ENCODE measurements around the gene PDLIM5. TPM values are rescaled to one million over a fixed set of nuclear protein-coding genes. Genes with fewer than 3 reads are reported as not detected.

PDLIM5 gene
- polyA plus RNA-seq, 1 donor (not counting 4 experiments of a cell fraction or from before 2014, with no cell fraction given): 112 TPM

DNA sequence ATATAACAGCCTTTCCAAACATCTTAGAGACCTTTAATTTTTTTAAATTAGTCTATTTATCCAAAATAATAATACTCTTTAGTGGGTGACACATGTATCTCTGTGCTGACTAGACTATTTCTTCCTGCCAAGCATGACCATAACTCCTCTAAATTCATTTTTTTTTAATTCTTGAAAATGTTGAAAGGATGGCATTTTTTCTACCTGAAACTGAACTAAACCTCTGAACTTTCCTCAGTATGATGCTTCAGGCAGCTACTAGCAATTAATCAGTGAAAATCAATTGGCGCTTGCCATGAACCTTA, 42.4 kb upstream of the PDLIM5 start:
- no peak overlapping the region for H3K4me3 ChIP-seq (ENCODE audit: control insufficient read depth in 2 of 3, extremely low read depth in 1 of 3, insufficient read depth in 2 of 3, low read depth in 1 of 3, low read length in 3 of 3)
- no peak for DNase-seq (ENCODE audit: low read depth, low spot score)
- no peaks in the 10 kb centered on the region for H3K36me3 ChIP-seq (ENCODE audit: control insufficient read depth in 2 of 2, extremely low read depth in 1 of 2, insufficient read depth in 2 of 2, low read length in 2 of 2)
- H3K9ac ChIP-seq (ENCODE audit: control insufficient read depth, extremely low read depth, insufficient read depth, low read length): no peak overlapping the region
- H3K27me3 ChIP-seq (ENCODE audit: control insufficient read depth, extremely low read depth, insufficient read depth, low read length): no peaks in the 10 kb centered on the region
- peaks cover 9% of the 10 kb centered on the region for H3K4me1 ChIP-seq (ENCODE audit: control insufficient read depth, extremely low read depth, insufficient read depth, low read length)
- no peak overlapping the region for H3K4me2 ChIP-seq (ENCODE audit: control insufficient read depth, extremely low read depth, insufficient read depth, low read depth, low read length)
- no peak overlapping the region for H2AFZ ChIP-seq (ENCODE audit: control insufficient read depth, low read length)
- dilution Hi-C loops (cut with MboI; ENCODE audit: extremely low pct_ligation_motif_present, low sequenced_read_pairs): no loop called here
- no peak overlapping the region for H3K27ac ChIP-seq (ENCODE audit: control insufficient read depth, insufficient read depth, low read length)
- no peaks in the 10 kb centered on the region for H3K9me3 ChIP-seq (ENCODE audit: control insufficient read depth, low read depth, low read length)
- no peak for FAIRE-seq
- H4K20me1 ChIP-seq (ENCODE audit: control insufficient read depth, extremely low read depth, insufficient read depth, low read length): no peaks in the 10 kb centered on the region
- H3K9me1 ChIP-seq (ENCODE audit: control insufficient read depth, extremely low read depth, insufficient read depth, low read length): no peaks in the 10 kb centered on the region
- TF ChIP-seq EZH2 (IDR thresholded peaks at IDR 0.05; ENCODE audit: low read length): no peak
- TF ChIP-seq, protein P1, sequence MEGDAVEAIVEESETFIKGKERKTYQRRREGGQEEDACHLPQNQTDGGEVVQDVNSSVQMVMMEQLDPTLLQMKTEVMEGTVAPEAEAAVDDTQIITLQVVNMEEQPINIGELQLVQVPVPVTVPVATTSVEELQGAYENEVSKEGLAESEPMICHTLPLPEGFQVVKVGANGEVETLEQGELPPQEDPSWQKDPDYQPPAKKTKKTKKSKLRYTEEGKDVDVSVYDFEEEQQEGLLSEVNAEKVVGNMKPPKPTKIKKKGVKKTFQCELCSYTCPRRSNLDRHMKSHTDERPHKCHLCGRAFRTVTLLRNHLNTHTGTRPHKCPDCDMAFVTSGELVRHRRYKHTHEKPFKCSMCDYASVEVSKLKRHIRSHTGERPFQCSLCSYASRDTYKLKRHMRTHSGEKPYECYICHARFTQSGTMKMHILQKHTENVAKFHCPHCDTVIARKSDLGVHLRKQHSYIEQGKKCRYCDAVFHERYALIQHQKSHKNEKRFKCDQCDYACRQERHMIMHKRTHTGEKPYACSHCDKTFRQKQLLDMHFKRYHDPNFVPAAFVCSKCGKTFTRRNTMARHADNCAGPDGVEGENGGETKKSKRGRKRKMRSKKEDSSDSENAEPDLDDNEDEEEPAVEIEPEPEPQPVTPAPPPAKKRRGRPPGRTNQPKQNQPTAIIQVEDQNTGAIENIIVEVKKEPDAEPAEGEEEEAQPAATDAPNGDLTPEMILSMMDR (optimal IDR thresholded peaks at IDR 0.05 in 1 of 3, IDR thresholded peaks at IDR 0.05 in 1 of 3, conservative IDR thresholded peaks at IDR 0.05 in 1 of 3; ENCODE audit: extremely low read depth in 1 of 3, insufficient read depth in 2 of 3, low read length in 3 of 3): no peak
- no peaks in the 10 kb centered on the region for H3K79me2 ChIP-seq (ENCODE audit: control insufficient read depth, insufficient read depth, low read length)

DNA sequence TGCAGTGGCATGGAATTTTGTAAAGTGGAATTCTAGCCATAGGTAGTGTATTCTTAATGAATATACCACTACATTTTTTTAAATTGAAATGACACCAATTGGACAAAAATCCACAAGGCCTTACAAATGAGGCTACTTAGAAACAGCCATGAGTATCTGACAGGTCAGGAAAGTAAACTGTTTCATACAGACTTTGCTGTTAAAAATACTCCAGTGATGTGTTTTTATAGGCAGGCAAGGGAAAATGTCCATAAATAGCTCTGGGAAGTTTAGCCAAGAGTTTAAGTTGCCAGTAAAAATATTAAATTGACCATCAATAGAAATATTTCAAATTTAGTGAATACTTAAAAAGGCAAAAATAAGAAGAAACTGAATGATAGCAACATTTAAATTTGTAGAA, 41.8 kb upstream of the PDLIM5 start:
- Histone ChIP-seq H3K4me1 (ENCODE audit: control insufficient read depth, extremely low read depth, insufficient read depth, low read length) (peaks cover 9% of the 10 kb centered on the region), H3K4me3 (ENCODE audit: control insufficient read depth in 2 of 3, extremely low read depth in 1 of 3, insufficient read depth in 2 of 3, low read depth in 1 of 3, low read length in 3 of 3) (no peak overlapping the region), H3K9me3 (ENCODE audit: control insufficient read depth, low read depth, low read length) (no peaks in the 10 kb centered on the region), H3K4me2 (ENCODE audit: control insufficient read depth, extremely low read depth, insufficient read depth, low read depth, low read length) (no peak overlapping the region), H4K20me1 (ENCODE audit: control insufficient read depth, extremely low read depth, insufficient read depth, low read length) (no peaks in the 10 kb centered on the region), H3K27me3 (ENCODE audit: control insufficient read depth, extremely low read depth, insufficient read depth, low read length) (no peaks in the 10 kb centered on the region), H3K36me3 (ENCODE audit: control insufficient read depth in 2 of 2, extremely low read depth in 1 of 2, insufficient read depth in 2 of 2, low read length in 2 of 2) (no peaks in the 10 kb centered on the region), H2AFZ (ENCODE audit: control insufficient read depth, low read length) (no peak overlapping the region), H3K9ac (ENCODE audit: control insufficient read depth, extremely low read depth, insufficient read depth, low read length) (no peak overlapping the region), H3K9me1 (ENCODE audit: control insufficient read depth, extremely low read depth, insufficient read depth, low read length) (no peaks in the 10 kb centered on the region), H3K79me2 (ENCODE audit: control insufficient read depth, insufficient read depth, low read length) (no peaks in the 10 kb centered on the region), H3K27ac (ENCODE audit: control insufficient read depth, insufficient read depth, low read length) (no peak overlapping the region)
- dilution Hi-C loops (cut with MboI; ENCODE audit: extremely low pct_ligation_motif_present, low sequenced_read_pairs): no loop called here
- DNase-seq (ENCODE audit: low read depth, low spot score) (no peak), FAIRE-seq (no peak)
- TF ChIP-seq, protein P1 (optimal IDR thresholded peaks at IDR 0.05 in 1 of 3, IDR thresholded peaks at IDR 0.05 in 1 of 3, conservative IDR thresholded peaks at IDR 0.05 in 1 of 3; ENCODE audit: extremely low read depth in 1 of 3, insufficient read depth in 2 of 3, low read length in 3 of 3): no peak
- no peak for TF ChIP-seq EZH2 (IDR thresholded peaks at IDR 0.05; ENCODE audit: low read length)
